HG03342 (cell line): ENCODE data around the gene SLC5A2.
A peak's percentile ranks its signal among the peaks of the same experiment; 100 is the strongest.
"Not testable (repeated sequence)": the region's sequence is repeated elsewhere in the genome, so short reads cannot be mapped to it uniquely, and the experiment has no call there.

ENCODE experiments used
- ATAC-seq: cut with Tn5 transposase; IDR thresholded peaks from one replicate; pipeline ENCODE4 v1.9.1; 2021; ENCODE audit warnings: mild to moderate bottlenecking, moderate library complexity; ENCODE audit not compliant: unreplicated experiment

SLC5A2 gene

GRCh38 chr16:31491778-31492418, 9.0 kb downstream of the SLC5A2 start:
- ATAC-seq: no peak

- ATAC-seq: no peak
These were observed 10.7 kb downstream of the SLC5A2 start for GRCh38 chr16:31493506-31494125.

GRCh38 chr16:31496670-31497069, 13.7 kb downstream of the SLC5A2 start:
- ATAC-seq: no peak

GRCh38 chr16:31498493-31498892, 15.6 kb downstream of the SLC5A2 start:
- ATAC-seq: no peak

- no peak for ATAC-seq
These were observed 17.0 kb downstream of the SLC5A2 start for GRCh38 chr16:31499928-31500327.

- ATAC-seq: no peak
These were observed 18.5 kb downstream of the SLC5A2 start for GRCh38 chr16:31501226-31501965.

GRCh38 chr16:31501966-31502348, 19.0 kb downstream of the SLC5A2 start:
- ATAC-seq: no peak

- ATAC-seq: no peak
These were observed 20.1 kb downstream of the SLC5A2 start for GRCh38 chr16:31502981-31503380.

GRCh38 chr16:31503555-31503954, 20.6 kb downstream of the SLC5A2 start:
- not testable (repeated sequence) for ATAC-seq

GRCh38 chr16:31504159-31504558, 21.2 kb downstream of the SLC5A2 start:
- ATAC-seq: no peak

GRCh38 chr16:31505483-31505882, 22.6 kb downstream of the SLC5A2 start:
- peak; percentile 50 for ATAC-seq

- ATAC-seq: peak; percentile 2
These were observed 24.6 kb downstream of the SLC5A2 start for GRCh38 chr16:31507617-31507928.

GRCh38 chr16:31507929-31508705, 25.2 kb downstream of the SLC5A2 start, which contains the start of gene RUSF1:
RUSF1 (minus strand) TSS chr16:31508391; CDS start chr16:31508373, 18 bp downstream.
- ATAC-seq: peak; percentile 75

GRCh38 chr16:31508706-31509195, 25.8 kb downstream of the SLC5A2 start:
- ATAC-seq: no peak

- no peak for ATAC-seq
These were observed 30.2 kb downstream of the SLC5A2 start for GRCh38 chr16:31513126-31513525.

GRCh38 chr16:31513884-31514283, 31.0 kb downstream of the SLC5A2 start:
- ATAC-seq: no peak

- ATAC-seq: no peak
These were observed 35.0 kb downstream of the SLC5A2 start for GRCh38 chr16:31517800-31518402.

GRCh38 chr16:31519759-31520431, 37.0 kb downstream of the SLC5A2 start:
- no peak for ATAC-seq

GRCh38 chr16:31521368-31521767, 38.4 kb downstream of the SLC5A2 start:
- ATAC-seq: no peak

GRCh38 chr16:31522071-31522470, 39.1 kb downstream of the SLC5A2 start:
- no peak for ATAC-seq
